K562 (cell line): ENCODE data around the gene DDX20.

Experiments
- TRIM28 ChIP-seq: fragments of 450-650 bp; IDR thresholded peaks from 2 replicates; pipeline ENCODE4 v1.6.1; 2017
- ZNF717 ChIP-seq: fragments of 250-450 bp; sonication (Bioruptor Pico); IDR thresholded peaks from 2 replicates; pipeline ENCODE4 v1.5.0; 2021
- TF ChIP-seq, protein P1 (sequence below): fragments of 250-450 bp; sonication (Bioruptor Pico); IDR thresholded peaks from 2 replicates; pipeline ENCODE4 v1.5.0; 2022; ENCODE audit warnings: mild to moderate bottlenecking

DNA sequence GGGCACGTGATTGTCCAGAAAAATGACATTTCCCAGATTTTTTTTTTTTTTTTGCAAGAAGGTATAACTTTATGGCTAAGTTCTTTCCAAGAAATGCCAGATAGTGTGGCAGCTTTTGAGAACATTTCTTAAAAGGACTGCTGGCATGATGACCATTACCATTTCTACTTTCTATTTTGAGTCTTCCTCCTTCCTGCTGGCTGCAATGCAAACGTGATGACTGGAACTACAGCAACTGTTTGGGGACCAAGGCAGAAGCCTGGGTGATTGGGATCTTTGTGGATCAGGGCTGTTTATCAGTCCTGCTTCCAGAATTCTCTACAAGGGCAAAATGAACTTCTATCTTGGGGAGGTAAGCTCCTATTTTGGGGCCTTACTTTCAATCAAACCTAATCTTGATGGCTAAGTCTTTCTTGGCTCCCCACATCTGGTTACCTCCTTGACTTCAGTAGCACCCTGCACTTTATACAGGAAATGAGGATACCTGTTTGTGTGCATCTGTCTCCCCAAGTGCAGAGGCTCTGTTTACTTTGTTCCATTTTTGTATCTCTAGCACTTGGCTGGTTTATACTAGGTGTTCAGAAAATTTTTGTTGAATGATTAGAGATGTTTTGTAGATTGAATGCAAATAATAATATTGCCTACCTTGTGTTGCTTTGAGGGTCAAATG lies 3.7 kb upstream of the DDX20 start:
- TF ChIP-seq ZNF717 (no peak), TRIM28 (no peak)
- TF ChIP-seq, protein P1, sequence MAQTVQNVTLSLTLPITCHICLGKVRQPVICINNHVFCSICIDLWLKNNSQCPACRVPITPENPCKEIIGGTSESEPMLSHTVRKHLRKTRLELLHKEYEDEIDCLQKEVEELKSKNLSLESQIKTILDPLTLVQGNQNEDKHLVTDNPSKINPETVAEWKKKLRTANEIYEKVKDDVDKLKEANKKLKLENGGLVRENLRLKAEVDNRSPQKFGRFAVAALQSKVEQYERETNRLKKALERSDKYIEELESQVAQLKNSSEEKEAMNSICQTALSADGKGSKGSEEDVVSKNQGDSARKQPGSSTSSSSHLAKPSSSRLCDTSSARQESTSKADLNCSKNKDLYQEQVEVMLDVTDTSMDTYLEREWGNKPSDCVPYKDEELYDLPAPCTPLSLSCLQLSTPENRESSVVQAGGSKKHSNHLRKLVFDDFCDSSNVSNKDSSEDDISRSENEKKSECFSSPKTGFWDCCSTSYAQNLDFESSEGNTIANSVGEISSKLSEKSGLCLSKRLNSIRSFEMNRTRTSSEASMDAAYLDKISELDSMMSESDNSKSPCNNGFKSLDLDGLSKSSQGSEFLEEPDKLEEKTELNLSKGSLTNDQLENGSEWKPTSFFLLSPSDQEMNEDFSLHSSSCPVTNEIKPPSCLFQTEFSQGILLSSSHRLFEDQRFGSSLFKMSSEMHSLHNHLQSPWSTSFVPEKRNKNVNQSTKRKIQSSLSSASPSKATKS (CRISPR knock-in tag), result no peak
